HCT116 (cell line): ENCODE results near the gene BRCA2. TPM values are rescaled to one million over a fixed set of nuclear protein-coding genes. Genes with fewer than 3 reads are reported as not detected.

Experiments used
- ATAC-seq: fragments of 200-7000 bp; cut with Tn5 transposase; 2 replicates; pipeline ENCODE4 v1.9.1; 2020; ENCODE audit warnings: mild to moderate bottlenecking, moderate library complexity
- BruUV-seq: library from RNA; stranded (reverse); fragments of 400-500 nt; replicated peaks from 2 replicates; lab custom pipeline; 2021; lab: Mats Ljungman, UMichigan
- CTCF ChIA-PET: fragments of 300-600 bp; sonication (Branson Sonifier 250); formaldehyde crosslinking; loops from one replicate; lab custom pipeline; 2021; ENCODE audit warnings: antibody characterized with exemption; lab: Charles Lee
- POLR2A ChIA-PET: fragments of 300-600, 350-600 bp; sonication (Branson Sonifier 250); formaldehyde crosslinking; loops from one replicate; lab custom pipeline; 2021; ENCODE audit warnings: antibody characterized with exemption; lab: Charles Lee
- RAD21 ChIA-PET, 2 experiments: fragments of 300-600 bp; sonication (Branson Sonifier 250); formaldehyde crosslinking; loops; one replicate each; lab custom pipeline; 2023; ENCODE audit warnings: low total read pairs in 2 of 2; ENCODE audit not compliant: uncharacterized antibody in 2 of 2, unreplicated experiment in 2 of 2, low non-redundant PET in 1 of 2; lab: Charles Lee
- DNase-seq: peaks from one replicate; pipeline ENCODE4 v3.0.0-alpha.2; 2010; ENCODE audit warnings: low read depth, low spot score
- H2AFZ ChIP-seq: fragments of 200-600 bp; shearing (Covaris generic), sonication (generic); 2 replicates; pipeline ENCODE4 v1.6.1; 2017; ENCODE audit warnings: low read depth, mixed run types, mixed read lengths, antibody characterized with exemption, low read length; ENCODE audit not compliant: poor library complexity, severe bottlenecking
- H3K27ac ChIP-seq: 2 replicates; pipeline ENCODE4 v1.5.1; 2012; ENCODE audit warnings: low read depth, low read length
- H3K27me3 ChIP-seq: fragments of 200-600 bp; sonication (generic); 2 replicates; pipeline ENCODE4 v1.6.1; 2016; ENCODE audit warnings: mixed run types, low read length, mixed read lengths; ENCODE audit not compliant: insufficient read depth
- H3K36me3 ChIP-seq, 2 experiments: fragments of 200-500 bp in 1 of 2; fragments of 200-600 bp in 1 of 2; sonication (Bioruptor generic) in 1 of 2; sonication (generic) in 1 of 2; 2 replicates each; pipeline versions ENCODE4 v1.5.1 to v1.6.1; 2014 to 2016; ENCODE audit warnings: low read length in 2 of 2, inconsistent platforms in 1 of 2, mixed read lengths in 1 of 2, mixed run types in 1 of 2; ENCODE audit not compliant: insufficient read depth in 2 of 2, control insufficient read depth in 1 of 2
- H3K4me1 ChIP-seq, 2 experiments: fragments of 200-600 bp in 1 of 2; sonication (generic) in 1 of 2; 2 replicates each; pipeline versions ENCODE4 v1.5.1 to v1.6.1; 2012 to 2017; ENCODE audit warnings: low read length in 2 of 2, inconsistent platforms in 1 of 2, mild to moderate bottlenecking in 1 of 2, mixed read lengths in 1 of 2, mixed run types in 1 of 2, moderate library complexity in 1 of 2; ENCODE audit not compliant: insufficient read depth in 2 of 2, control insufficient read depth in 1 of 2
- H3K4me2 ChIP-seq: fragments of 200-600 bp; sonication (generic); 2 replicates; pipeline ENCODE4 v1.6.1; 2017; ENCODE audit warnings: mixed run types, low read length, mixed read lengths
- H3K4me3 ChIP-seq, 2 experiments: fragments of 200-600 bp in 1 of 2; sonication (generic) in 1 of 2; replicated peaks in 1 of 2; 2 replicates each; pipeline ENCODE4 v1.5.1; 2011 to 2016; ENCODE audit warnings: low read length in 2 of 2, control low read depth in 1 of 2, low read depth in 1 of 2, mild to moderate bottlenecking in 1 of 2, mixed read lengths in 1 of 2, mixed run types in 1 of 2
- H3K79me2 ChIP-seq: fragments of 200-600 bp; sonication (generic); 2 replicates; pipeline ENCODE4 v1.6.1; 2017; ENCODE audit warnings: mild to moderate bottlenecking, mixed run types, low read length, moderate library complexity, mixed read lengths; ENCODE audit not compliant: insufficient read depth
- H3K9ac ChIP-seq: fragments of 200-600 bp; sonication (generic); 2 replicates; pipeline ENCODE4 v1.6.1; 2016; ENCODE audit warnings: low read length, mixed read lengths
- H3K9me2 ChIP-seq: fragments of 200-600 bp; sonication (generic), shearing (Covaris generic); 2 replicates; pipeline ENCODE4 v1.6.1; 2017; ENCODE audit warnings: mixed run types, mild to moderate bottlenecking, moderate library complexity; ENCODE audit not compliant: insufficient read depth
- H3K9me3 ChIP-seq, 2 experiments: fragments of 200-500 bp in 1 of 2; fragments of 200-600 bp in 1 of 2; sonication (Bioruptor generic) in 1 of 2; sonication (generic) in 1 of 2; 2 replicates each; pipeline ENCODE4 v1.6.1; 2014 to 2017; ENCODE audit warnings: low read length in 2 of 2, mixed read lengths in 2 of 2, inconsistent platforms in 1 of 2, low read depth in 1 of 2, mild to moderate bottlenecking in 1 of 2, mixed run types in 1 of 2, moderate library complexity in 1 of 2; ENCODE audit not compliant: control insufficient read depth in 1 of 2, insufficient read depth in 1 of 2
- H4K20me1 ChIP-seq: fragments of 200-600 bp; sonication (generic), shearing (Covaris generic); 2 replicates; pipeline ENCODE4 v1.6.1; 2017; ENCODE audit warnings: mixed run types, mild to moderate bottlenecking, moderate library complexity; ENCODE audit not compliant: insufficient read depth
- CEBPB ChIP-seq: IDR thresholded peaks from 2 replicates; pipeline ENCODE4 v1.6.1; 2012; ENCODE audit warnings: low read depth
- CTCF ChIP-seq, 3 experiments: fragments of 200-600 bp in 1 of 3; sonication (generic) in 1 of 3; IDR thresholded peaks in 2 of 3; conservative IDR thresholded peaks in 1 of 3; 2 replicates each; pipeline ENCODE4 v1.5.1; 2012 to 2017; ENCODE audit warnings: low read depth in 2 of 3, low read length in 2 of 3, antibody characterized with exemption in 1 of 3, borderline replicate concordance in 1 of 3, control low read depth in 1 of 3, mild to moderate bottlenecking in 1 of 3, mixed read lengths in 1 of 3, mixed run types in 1 of 3, moderate library complexity in 1 of 3; ENCODE audit not compliant: insufficient read depth in 1 of 3
- EGR1 ChIP-seq: IDR thresholded peaks from 2 replicates; pipeline ENCODE4 v1.6.1; 2012; ENCODE audit warnings: low read depth
- ELF1 ChIP-seq: IDR thresholded peaks from 2 replicates; pipeline ENCODE4 v1.6.1; 2012; ENCODE audit warnings: low read depth, borderline replicate concordance
- EZH2 ChIP-seq: fragments of 200-600 bp; sonication (generic); IDR thresholded peaks from 2 replicates; pipeline ENCODE4 v1.6.1; 2017; ENCODE audit warnings: antibody characterized with exemption, mixed run types
- EZH2phosphoT487 ChIP-seq: fragments of 200-600 bp; IDR thresholded peaks from 2 replicates; pipeline ENCODE4 v1.6.1; 2018; ENCODE audit warnings: antibody characterized with exemption, borderline replicate concordance
- JUND ChIP-seq: IDR thresholded peaks from 2 replicates; pipeline ENCODE4 v1.6.1; 2012
- MAX ChIP-seq: IDR thresholded peaks from 2 replicates; pipeline ENCODE4 v1.6.1; 2012
- POLR2AphosphoS5 ChIP-seq: IDR thresholded peaks from 2 replicates; pipeline ENCODE4 v1.6.1; 2011; ENCODE audit warnings: mild to moderate bottlenecking, low read depth, low read length, moderate library complexity
- RAD21 ChIP-seq: IDR thresholded peaks from 2 replicates; pipeline ENCODE4 v1.6.1; 2012; ENCODE audit warnings: low read depth, mild to moderate bottlenecking
- SIN3A ChIP-seq: IDR thresholded peaks from 2 replicates; pipeline ENCODE4 v1.6.1; 2012; ENCODE audit warnings: low read depth
- SRF ChIP-seq: IDR thresholded peaks from 2 replicates; pipeline ENCODE4 v1.6.1; 2012; ENCODE audit warnings: low read depth
- TCF7L2 ChIP-seq: IDR thresholded peaks from 2 replicates; pipeline ENCODE4 v1.7.0; 2011; ENCODE audit warnings: borderline replicate concordance, inconsistent platforms; ENCODE audit not compliant: insufficient read depth, insufficient read length; ENCODE audit errors: extremely low read depth
- YY1 ChIP-seq: IDR thresholded peaks from 2 replicates; pipeline ENCODE4 v1.6.1; 2011; ENCODE audit warnings: low read length, low read depth, moderate library complexity, mild to moderate bottlenecking; ENCODE audit not compliant: insufficient replicate concordance; ENCODE audit errors: extremely low read depth
- ZBTB33 ChIP-seq: IDR thresholded peaks from 2 replicates; pipeline ENCODE4 v1.6.1; 2011; ENCODE audit warnings: mild to moderate bottlenecking, low read length, moderate library complexity; ENCODE audit not compliant: insufficient replicate concordance; ENCODE audit errors: extremely low read depth
- intact Hi-C: fragments of 100-400 bp; cut with micrococcal nuclease; formaldehyde crosslinking; loops from 2 replicates; pipeline ENCODE4 v1.10.0; 2022
- total RNA-seq: library from RNA; stranded (reverse); gene quantifications from one replicate; pipeline ENCODE4 v1.2.1, GENCODE V29; 2021; ENCODE audit not compliant: unreplicated experiment
- TF ChIP-seq, protein P1 (sequence below): IDR thresholded peaks from 2 replicates; pipeline ENCODE4 v1.6.1; 2012; ENCODE audit warnings: low read depth
- TF ChIP-seq, protein P2 (sequence below): IDR thresholded peaks from 2 replicates; pipeline ENCODE4 v1.6.1; 2012

Gene BRCA2
- total RNA-seq, 1 experiment from 2014 or later = 14.2 TPM

GRCh38 chr13:32299893-32300292 lies 15.4 kb upstream of the BRCA2 start:
- CTCF ChIA-PET = no interaction called here

More at GRCh38 chr13:32299893-32300292, 15.4 kb upstream of the BRCA2 start:
- Histone ChIP-seq H3K36me3 (no peaks in the 10 kb centered on the region), H2AFZ (no peak overlapping the region), H3K79me2 (no peaks in the 10 kb centered on the region), H3K4me3 (no peak overlapping the region), H3K27me3 (peaks cover 58% of the 10 kb centered on the region), H3K27ac (no peak overlapping the region), H3K4me2 (no peak overlapping the region), H3K4me1 (no peaks in the 10 kb centered on the region), H4K20me1 (no peaks in the 10 kb centered on the region), H3K9me3 (no peaks in the 10 kb centered on the region), H3K9me2 (no peaks in the 10 kb centered on the region), H3K9ac (no peak overlapping the region)
- TF ChIP-seq ZBTB33 (no peak), CEBPB (no peak), SRF (no peak), ELF1 (no peak), TCF7L2 (no peak), EZH2 (no peak), SIN3A (no peak), POLR2AphosphoS5 (no peak), JUND (no peak), YY1 (no peak), EZH2phosphoT487 (no peak), MAX (no peak), CTCF (IDR thresholded peaks at IDR 0.05 in 2 of 3, conservative IDR thresholded peaks at IDR 0.05 in 1 of 3; ENCODE audit: borderline replicate concordance in 1 of 3, insufficient read depth in 1 of 3, low read depth in 2 of 3, low read length in 2 of 3) (no peak), EGR1 (no peak), RAD21 (no peak)
- TF ChIP-seq, protein P1, sequence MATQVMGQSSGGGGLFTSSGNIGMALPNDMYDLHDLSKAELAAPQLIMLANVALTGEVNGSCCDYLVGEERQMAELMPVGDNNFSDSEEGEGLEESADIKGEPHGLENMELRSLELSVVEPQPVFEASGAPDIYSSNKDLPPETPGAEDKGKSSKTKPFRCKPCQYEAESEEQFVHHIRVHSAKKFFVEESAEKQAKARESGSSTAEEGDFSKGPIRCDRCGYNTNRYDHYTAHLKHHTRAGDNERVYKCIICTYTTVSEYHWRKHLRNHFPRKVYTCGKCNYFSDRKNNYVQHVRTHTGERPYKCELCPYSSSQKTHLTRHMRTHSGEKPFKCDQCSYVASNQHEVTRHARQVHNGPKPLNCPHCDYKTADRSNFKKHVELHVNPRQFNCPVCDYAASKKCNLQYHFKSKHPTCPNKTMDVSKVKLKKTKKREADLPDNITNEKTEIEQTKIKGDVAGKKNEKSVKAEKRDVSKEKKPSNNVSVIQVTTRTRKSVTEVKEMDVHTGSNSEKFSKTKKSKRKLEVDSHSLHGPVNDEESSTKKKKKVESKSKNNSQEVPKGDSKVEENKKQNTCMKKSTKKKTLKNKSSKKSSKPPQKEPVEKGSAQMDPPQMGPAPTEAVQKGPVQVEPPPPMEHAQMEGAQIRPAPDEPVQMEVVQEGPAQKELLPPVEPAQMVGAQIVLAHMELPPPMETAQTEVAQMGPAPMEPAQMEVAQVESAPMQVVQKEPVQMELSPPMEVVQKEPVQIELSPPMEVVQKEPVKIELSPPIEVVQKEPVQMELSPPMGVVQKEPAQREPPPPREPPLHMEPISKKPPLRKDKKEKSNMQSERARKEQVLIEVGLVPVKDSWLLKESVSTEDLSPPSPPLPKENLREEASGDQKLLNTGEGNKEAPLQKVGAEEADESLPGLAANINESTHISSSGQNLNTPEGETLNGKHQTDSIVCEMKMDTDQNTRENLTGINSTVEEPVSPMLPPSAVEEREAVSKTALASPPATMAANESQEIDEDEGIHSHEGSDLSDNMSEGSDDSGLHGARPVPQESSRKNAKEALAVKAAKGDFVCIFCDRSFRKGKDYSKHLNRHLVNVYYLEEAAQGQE = no peak
- TF ChIP-seq, protein P2, sequence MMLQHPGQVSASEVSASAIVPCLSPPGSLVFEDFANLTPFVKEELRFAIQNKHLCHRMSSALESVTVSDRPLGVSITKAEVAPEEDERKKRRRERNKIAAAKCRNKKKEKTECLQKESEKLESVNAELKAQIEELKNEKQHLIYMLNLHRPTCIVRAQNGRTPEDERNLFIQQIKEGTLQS = no peak
- intact Hi-C loops = no loop called here
- ChIA-PET POLR2A (no interaction called here), RAD21 (no interaction called here)
- DNase-seq (no peak), ATAC-seq (no peak)
- no TSS peak for BruUV-seq
